Lower leg skin (tissue), 4 donors: ENCODE results near the gene HHIPL1. TPM values are rescaled to one million over a fixed set of nuclear protein-coding genes. Genes with fewer than 3 reads are reported as not detected.
A peak's percentile ranks its signal among the peaks of the same experiment; 100 is the strongest.

ENCODE experiments used
- DNase-seq, 2 donors: peaks; one replicate each; pipeline ENCODE4 v3.0.0-alpha.2; 2019; ENCODE audit warnings: low spot score in 2 of 2
- H3K4me3 ChIP-seq: fragments of 200-600 bp; sonication (generic); 2 replicates; pipeline ENCODE4 v1.5.1; 2017; ENCODE audit warnings: mild to moderate bottlenecking, low read depth; ENCODE audit not compliant: poor library complexity, severe bottlenecking
- CTCF ChIP-seq, 3 donors: fragments of 450-650 bp; IDR thresholded peaks; one replicate each; pipeline ENCODE4 v1.5.1; 2016; ENCODE audit warnings: antibody characterized with exemption in 3 of 3, mild to moderate bottlenecking in 3 of 3, moderate library complexity in 2 of 3
- POLR2A ChIP-seq, 2 donors: fragments of 450-650 bp; IDR thresholded peaks; one replicate each; pipeline ENCODE4 v1.6.1; 2016 to 2017; ENCODE audit warnings: antibody characterized with exemption in 2 of 2, mild to moderate bottlenecking in 1 of 2, moderate library complexity in 1 of 2
- WGBS, 2 donors: methylation state at CpG; one replicate each; pipeline ENCODE4 v1.1.5; 2018; 5-methylcytosine and 5-hydroxymethylcytosine counted together
- intact Hi-C: fragments of 100-400 bp; cut with DNase I; formaldehyde crosslinking; loops from one replicate; pipeline ENCODE4 v1.15.0; 2023; ENCODE audit warnings: low total_unique reads
- total RNA-seq, 4 donors: library from RNA; depleted of rRNA; stranded (reverse); fragments of >200 nt; gene quantifications; one replicate each; pipeline ENCODE4 v1.1.0, GENCODE V29; 2016

Gene HHIPL1
- total RNA-seq, 4 donors from 2014 or later: 0.59 to 2.4 (median 0.92) TPM

DNA sequence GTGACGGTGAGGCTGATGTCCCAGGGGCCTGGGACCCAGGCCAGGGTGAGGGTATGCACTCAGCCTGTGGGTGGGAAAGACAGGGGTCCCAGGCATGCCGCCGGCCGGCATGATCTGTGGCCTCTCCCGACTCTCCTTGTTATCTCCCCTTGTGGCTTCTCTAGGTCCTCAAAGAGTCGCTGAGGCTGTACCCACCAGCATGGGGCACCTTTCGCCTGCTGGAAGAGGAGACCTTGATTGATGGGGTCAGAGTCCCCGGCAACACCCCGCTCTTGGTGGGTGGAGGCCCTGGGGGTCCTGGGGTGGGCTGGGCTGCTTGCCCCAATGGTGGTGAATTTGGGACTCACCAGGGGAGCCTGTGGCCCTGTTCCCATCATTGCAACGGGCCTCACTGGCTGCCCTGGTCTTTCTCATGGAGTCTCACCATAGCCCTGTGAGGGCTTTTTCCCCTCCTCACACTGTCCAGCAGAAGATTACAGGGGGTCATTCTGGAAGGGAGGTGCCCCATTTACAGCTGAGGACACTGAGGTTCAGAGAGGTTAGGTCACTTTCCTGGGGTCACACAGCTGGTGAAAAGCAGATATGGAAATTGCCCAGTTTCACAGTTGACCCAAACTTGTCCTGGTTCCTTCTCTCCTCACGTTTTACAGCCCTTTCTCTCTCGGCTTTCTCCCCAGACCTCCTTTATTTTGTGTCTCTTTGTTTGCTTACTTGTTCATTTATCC lies 77.0 kb downstream of the HHIPL1 start:
- no peak for TF ChIP-seq POLR2A (IDR thresholded peaks at IDR 0.05)
- no peak for TF ChIP-seq CTCF (IDR thresholded peaks at IDR 0.05)
- intact Hi-C loops: no loop called here
- 87 to 90% methylated on average over 3 to 10 of the region's 12 CpGs for WGBS, 2 donors
- H3K4me3 ChIP-seq: no peak overlapping the region
- peak in 1 of 2 donors; percentile 43 for DNase-seq

DNA sequence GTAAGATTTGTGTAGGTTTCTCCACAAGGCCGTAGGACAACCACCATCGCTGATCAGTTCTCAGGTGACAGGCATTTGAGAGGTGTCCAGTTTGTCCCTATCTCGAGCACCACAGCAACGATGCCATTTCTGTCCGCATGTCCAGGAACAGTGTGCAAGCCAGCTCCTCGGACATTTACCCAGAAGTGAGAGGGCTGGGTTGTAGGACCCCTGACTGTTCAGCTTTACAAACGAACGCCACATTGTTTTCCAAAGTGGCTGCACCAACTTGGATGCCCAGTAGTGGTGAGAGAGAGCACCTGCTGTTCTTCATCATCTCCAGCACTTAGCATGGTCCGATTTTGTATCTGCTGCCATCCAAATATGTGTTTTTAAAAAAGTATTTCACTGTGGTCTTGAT lies 77.8 kb downstream of the HHIPL1 start:
- TF ChIP-seq CTCF (IDR thresholded peaks at IDR 0.05): no peak
- no peak for TF ChIP-seq POLR2A (IDR thresholded peaks at IDR 0.05)
- 90 to 95% methylated on average over 9 of the region's 9 CpGs for WGBS, 2 donors
- DNase-seq: peak in 1 of 2 donors; percentile 34
- intact Hi-C loops: no loop called here
- no peak overlapping the region for H3K4me3 ChIP-seq

GRCh38 chr14:99724196-99724891 lies 79.4 kb downstream of the HHIPL1 start:
- intact Hi-C loops: no loop called here
- TF ChIP-seq CTCF (IDR thresholded peaks at IDR 0.05) (no peak), POLR2A (IDR thresholded peaks at IDR 0.05) (no peak)
- no peak overlapping the region for H3K4me3 ChIP-seq
- 62 to 84% methylated on average over 5 of the region's 5 CpGs for WGBS, 2 donors
- DNase-seq: no peak

GRCh38 chr14:99724939-99725773 lies 80.2 kb downstream of the HHIPL1 start:
- H3K4me3 ChIP-seq: no peak overlapping the region
- peak; percentile 6 to 84 for DNase-seq
- intact Hi-C loops: no loop called here
- TF ChIP-seq POLR2A (IDR thresholded peaks at IDR 0.05) (no peak), CTCF (IDR thresholded peaks at IDR 0.05) (no peak)
- 97% methylated on average over 15 of the region's 15 CpGs for WGBS, 2 donors

- DNase-seq: peak; percentile 8 to 74
- 56 to 61% methylated on average over 18 of the region's 18 CpGs for WGBS, 2 donors
- TF ChIP-seq CTCF (IDR thresholded peaks at IDR 0.05) (no peak), POLR2A (IDR thresholded peaks at IDR 0.05) (no peak)
- intact Hi-C loops: no loop called here
- H3K4me3 ChIP-seq: no peak overlapping the region
Observed at GRCh38 chr14:99725774-99726537, 81.0 kb downstream of the HHIPL1 start.
